Caco-2 (cell line): ENCODE data around the gene WSB2. TPM values are rescaled to one million over a fixed set of nuclear protein-coding genes. Genes with fewer than 3 reads are reported as not detected.

Experiments
- BruUV-seq: library from RNA; stranded (reverse); fragments of 400-500 nt; replicated peaks from 2 replicates; lab custom pipeline; 2021; lab: Mats Ljungman, UMichigan
- CTCF ChIA-PET: fragments of 300-600 bp; sonication (Branson Sonifier 250); formaldehyde crosslinking; loops from one replicate; lab custom pipeline; 2022; ENCODE audit warnings: antibody characterized with exemption; lab: Charles Lee
- POLR2A ChIA-PET: fragments of 300-600 bp; sonication (Branson Sonifier 250); formaldehyde crosslinking; loops from one replicate; lab custom pipeline; 2022; ENCODE audit warnings: antibody characterized with exemption; lab: Charles Lee
- DNase-seq, 2 experiments: peaks; one replicate each; pipeline versions ENCODE4 v3.0.0 to v3.0.0-alpha.2; 2020 to 2022
- H3K27me3 ChIP-seq: replicated peaks from 2 replicates; pipeline ENCODE4 v1.6.0; 2011; ENCODE audit warnings: low read length; ENCODE audit not compliant: control insufficient read depth, insufficient read depth
- H3K36me3 ChIP-seq: 2 replicates; pipeline ENCODE4 v1.5.1; 2011; ENCODE audit warnings: low read length; ENCODE audit not compliant: control insufficient read depth, insufficient read depth
- H3K4me1 ChIP-seq: fragments of 250-450 bp; sonication (Bioruptor Pico); 2 replicates; pipeline ENCODE4 v1.5.1; 2020; ENCODE audit warnings: mild to moderate bottlenecking
- H3K4me3 ChIP-seq: 2 replicates; pipeline ENCODE4 v1.5.1; 2011; ENCODE audit warnings: low read depth, mild to moderate bottlenecking, control low read depth, low read length
- H3K9me3 ChIP-seq: fragments of 250-450 bp; sonication (Bioruptor Pico); 2 replicates; pipeline ENCODE4 v1.5.1; 2020; ENCODE audit warnings: mild to moderate bottlenecking, moderate library complexity
- H3K27ac Mint-ChIP-seq: one replicate; pipeline ENCODE4 v1.8.0; 2022; ENCODE audit warnings: mixed read lengths; ENCODE audit not compliant: unreplicated experiment
- H3K27me3 Mint-ChIP-seq: one replicate; pipeline ENCODE4 v1.8.0; 2022; ENCODE audit warnings: mixed read lengths; ENCODE audit not compliant: insufficient read depth, unreplicated experiment
- H3K36me3 Mint-ChIP-seq: one replicate; pipeline ENCODE4 v1.8.0; 2022; ENCODE audit warnings: mild to moderate bottlenecking, mixed read lengths; ENCODE audit not compliant: insufficient read depth, unreplicated experiment
- H3K4me1 Mint-ChIP-seq: one replicate; pipeline ENCODE4 v1.8.0; 2022; ENCODE audit warnings: low read depth, mixed read lengths; ENCODE audit not compliant: unreplicated experiment
- H3K4me3 Mint-ChIP-seq: one replicate; pipeline ENCODE4 v1.8.0; 2022; ENCODE audit warnings: mild to moderate bottlenecking, moderate library complexity, mixed read lengths; ENCODE audit not compliant: unreplicated experiment
- H3K9me3 Mint-ChIP-seq: one replicate; pipeline ENCODE4 v1.8.0; 2022; ENCODE audit warnings: mixed read lengths; ENCODE audit not compliant: unreplicated experiment
- intact Hi-C: fragments of 100-400 bp; cut with micrococcal nuclease; formaldehyde crosslinking; loops from one replicate; pipeline ENCODE4 v1.10.0; 2022; ENCODE audit not compliant: unreplicated experiment
- total RNA-seq: library from RNA; stranded (reverse); gene quantifications from 2 replicates; pipeline ENCODE4 v1.2.3, GENCODE V29; 2022
- TF ChIP-seq, protein P1 (sequence below), 2 experiments: fragments of 200-600 bp in 1 of 2; IDR thresholded peaks; 1 replicate in 1 of 2; 2 replicates in 1 of 2; pipeline versions ENCODE4 v1.5.1 to v1.8.0; 2011 to 2022; ENCODE audit warnings: antibody characterized with exemption in 1 of 2, control low read depth in 1 of 2, inconsistent platforms in 1 of 2, low read depth in 1 of 2, low read length in 1 of 2, mild to moderate bottlenecking in 1 of 2, moderate library complexity in 1 of 2; ENCODE audit not compliant: insufficient read depth in 1 of 2, severe bottlenecking in 1 of 2, unreplicated experiment in 1 of 2

WSB2 gene
- total RNA-seq, 1 experiment from 2014 or later: 36.7 TPM

DNA sequence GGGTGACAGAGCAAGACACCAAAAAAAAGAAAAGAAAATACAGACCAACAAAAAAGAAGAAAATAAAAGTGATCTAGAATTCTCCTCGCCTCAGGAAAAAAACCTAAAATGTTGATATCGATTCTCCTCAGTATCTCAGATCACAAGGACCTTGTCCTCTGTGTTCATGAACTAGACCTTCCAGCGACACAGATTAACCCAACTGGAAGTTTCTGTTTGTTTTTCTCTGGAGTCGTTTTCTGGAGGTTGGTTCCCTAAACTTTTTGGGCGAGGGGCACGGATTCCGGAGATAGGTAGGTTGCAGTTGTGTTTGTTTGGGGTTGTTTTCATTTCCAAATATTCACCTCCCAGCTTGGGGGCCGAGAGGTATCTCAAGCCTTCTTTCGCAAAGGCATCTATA lies 45.0 kb downstream of the WSB2 start:
- Histone ChIP-seq H3K27me3 (no peaks in the 10 kb centered on the region), H3K9me3 (no peaks in the 10 kb centered on the region), H3K36me3 (no peaks in the 10 kb centered on the region; the same call in 1 of the 2 replicates), H3K4me3 (peak overlapping the region; percentile 84; the same call in 1 of the 2 replicates), H3K4me1 (peaks cover 14% of the 10 kb centered on the region; the same call in 1 of the 2 replicates)
- Mint-ChIP-seq H3K27me3 (peaks cover 3% of the 10 kb centered on the region), H3K4me1 (peaks cover 7% of the 10 kb centered on the region), H3K4me3 (peak overlapping the region; percentile 90), H3K36me3 (peaks cover 44% of the 10 kb centered on the region), H3K9me3 (no peaks in the 10 kb centered on the region), H3K27ac (peak overlapping the region; percentile 97)
- DNase-seq: no peak
- POLR2A ChIA-PET: no interaction called here
- TF ChIP-seq, protein P1, sequence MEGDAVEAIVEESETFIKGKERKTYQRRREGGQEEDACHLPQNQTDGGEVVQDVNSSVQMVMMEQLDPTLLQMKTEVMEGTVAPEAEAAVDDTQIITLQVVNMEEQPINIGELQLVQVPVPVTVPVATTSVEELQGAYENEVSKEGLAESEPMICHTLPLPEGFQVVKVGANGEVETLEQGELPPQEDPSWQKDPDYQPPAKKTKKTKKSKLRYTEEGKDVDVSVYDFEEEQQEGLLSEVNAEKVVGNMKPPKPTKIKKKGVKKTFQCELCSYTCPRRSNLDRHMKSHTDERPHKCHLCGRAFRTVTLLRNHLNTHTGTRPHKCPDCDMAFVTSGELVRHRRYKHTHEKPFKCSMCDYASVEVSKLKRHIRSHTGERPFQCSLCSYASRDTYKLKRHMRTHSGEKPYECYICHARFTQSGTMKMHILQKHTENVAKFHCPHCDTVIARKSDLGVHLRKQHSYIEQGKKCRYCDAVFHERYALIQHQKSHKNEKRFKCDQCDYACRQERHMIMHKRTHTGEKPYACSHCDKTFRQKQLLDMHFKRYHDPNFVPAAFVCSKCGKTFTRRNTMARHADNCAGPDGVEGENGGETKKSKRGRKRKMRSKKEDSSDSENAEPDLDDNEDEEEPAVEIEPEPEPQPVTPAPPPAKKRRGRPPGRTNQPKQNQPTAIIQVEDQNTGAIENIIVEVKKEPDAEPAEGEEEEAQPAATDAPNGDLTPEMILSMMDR (IDR thresholded peaks at IDR 0.05; ENCODE audit: insufficient read depth in 1 of 2, low read depth in 1 of 2, low read length in 1 of 2, severe bottlenecking in 1 of 2, unreplicated experiment in 1 of 2): no peak
- CTCF ChIA-PET: interaction anchor here (1.5 kb wide), 1 partner anchor 159 kb away, joined by 5 read pairs; no protein-coding TSS in a partner anchor
- BruUV-seq: no TSS peak
- intact Hi-C loops: loop anchor here (2.0 to 5.0 kb wide), 2 partner anchors 37 to 49 kb away; partner anchors contain the start of gene KSR2

DNA sequence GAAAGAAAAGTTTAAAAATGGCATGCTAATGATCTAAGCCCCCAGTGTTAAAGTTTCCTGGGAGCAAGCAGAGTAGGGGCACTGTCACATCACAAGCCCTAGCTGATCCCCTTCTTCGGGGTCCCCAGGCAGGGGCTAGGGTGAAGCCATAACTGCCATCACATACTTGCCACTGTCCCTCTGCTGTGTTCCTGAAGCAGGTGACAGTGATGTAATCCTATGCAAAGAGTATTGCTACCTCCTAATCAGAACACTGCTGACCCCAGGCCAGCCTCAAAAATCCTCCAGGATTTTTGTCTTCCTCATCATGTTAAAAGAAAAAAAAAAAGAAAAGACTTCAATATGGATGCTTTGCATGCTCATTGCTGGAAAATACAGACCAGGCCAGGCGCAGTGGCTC lies 45.7 kb downstream of the WSB2 start:
- BruUV-seq: no TSS peak
- DNase-seq: no peak
- Histone ChIP-seq H3K9me3 (no peaks in the 10 kb centered on the region), H3K4me1 (peaks cover 14% of the 10 kb centered on the region; the same call in 1 of the 2 replicates), H3K27me3 (no peaks in the 10 kb centered on the region), H3K4me3 (no peak overlapping the region), H3K36me3 (no peaks in the 10 kb centered on the region; the same call in 1 of the 2 replicates)
- Mint-ChIP-seq H3K27me3 (peaks cover 3% of the 10 kb centered on the region), H3K4me3 (peak overlapping the region; percentile 90), H3K27ac (no peak overlapping the region), H3K9me3 (no peaks in the 10 kb centered on the region), H3K4me1 (peaks cover 7% of the 10 kb centered on the region), H3K36me3 (peaks cover 38% of the 10 kb centered on the region)
- TF ChIP-seq, protein P1 (IDR thresholded peaks at IDR 0.05; ENCODE audit: insufficient read depth in 1 of 2, low read depth in 1 of 2, low read length in 1 of 2, severe bottlenecking in 1 of 2, unreplicated experiment in 1 of 2): no peak
- intact Hi-C loops: loop anchor here (5.0 kb wide), 1 partner anchor 48 kb away; the partner anchor contains the start of gene KSR2
- ChIA-PET POLR2A (no interaction called here), CTCF (no interaction called here)

DNA sequence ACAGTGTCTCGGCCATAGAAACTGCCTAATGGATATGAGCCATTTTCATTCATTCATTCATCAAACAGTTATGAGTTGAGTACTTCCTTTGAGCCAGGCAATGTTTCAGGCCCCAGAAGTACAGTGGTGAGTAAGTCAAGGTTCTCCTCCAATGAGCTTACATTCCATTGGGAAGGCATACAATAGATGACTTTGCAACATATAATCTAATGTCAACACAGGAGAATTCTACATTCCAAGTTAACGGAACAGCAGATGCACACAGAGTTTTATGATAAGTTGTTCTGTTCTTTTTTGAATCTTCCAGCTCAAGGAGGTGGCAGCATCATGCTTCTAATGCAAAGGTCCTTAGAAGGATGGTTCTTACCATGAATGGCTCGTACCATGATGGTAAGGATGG lies 47.7 kb downstream of the WSB2 start:
- Histone ChIP-seq H3K27me3 (no peaks in the 10 kb centered on the region), H3K4me1 (peaks cover 14% of the 10 kb centered on the region; the same call in 1 of the 2 replicates), H3K4me3 (no peak overlapping the region), H3K36me3 (no peaks in the 10 kb centered on the region), H3K9me3 (no peaks in the 10 kb centered on the region)
- no TSS peak for BruUV-seq
- Mint-ChIP-seq H3K9me3 (no peaks in the 10 kb centered on the region), H3K4me1 (peaks cover 7% of the 10 kb centered on the region), H3K4me3 (no peak overlapping the region), H3K36me3 (peaks cover 22% of the 10 kb centered on the region), H3K27ac (no peak overlapping the region), H3K27me3 (peaks cover 3% of the 10 kb centered on the region)
- TF ChIP-seq, protein P1 (IDR thresholded peaks at IDR 0.05; ENCODE audit: insufficient read depth in 1 of 2, low read depth in 1 of 2, low read length in 1 of 2, severe bottlenecking in 1 of 2, unreplicated experiment in 1 of 2): no peak
- no peak for DNase-seq
- ChIA-PET POLR2A (no interaction called here), CTCF (no interaction called here)
- intact Hi-C loops: loop anchor here (5.0 kb wide), 1 partner anchor 136 kb away; no protein-coding TSS in a partner anchor
